NCI-H82 (cell line): Measurements from ENCODE around the gene NPEPL1.
A peak's percentile ranks its signal among the peaks of the same experiment; 100 is the strongest.
"Not testable (repeated sequence)": the region's sequence is repeated elsewhere in the genome, so short reads cannot be mapped to it uniquely, and the experiment has no call there.

Source experiments
- DNase-seq: peaks from one replicate; lab custom pipeline; 2025; lab: John Stamatoyannopoulos, UW

NPEPL1 gene

DNA sequence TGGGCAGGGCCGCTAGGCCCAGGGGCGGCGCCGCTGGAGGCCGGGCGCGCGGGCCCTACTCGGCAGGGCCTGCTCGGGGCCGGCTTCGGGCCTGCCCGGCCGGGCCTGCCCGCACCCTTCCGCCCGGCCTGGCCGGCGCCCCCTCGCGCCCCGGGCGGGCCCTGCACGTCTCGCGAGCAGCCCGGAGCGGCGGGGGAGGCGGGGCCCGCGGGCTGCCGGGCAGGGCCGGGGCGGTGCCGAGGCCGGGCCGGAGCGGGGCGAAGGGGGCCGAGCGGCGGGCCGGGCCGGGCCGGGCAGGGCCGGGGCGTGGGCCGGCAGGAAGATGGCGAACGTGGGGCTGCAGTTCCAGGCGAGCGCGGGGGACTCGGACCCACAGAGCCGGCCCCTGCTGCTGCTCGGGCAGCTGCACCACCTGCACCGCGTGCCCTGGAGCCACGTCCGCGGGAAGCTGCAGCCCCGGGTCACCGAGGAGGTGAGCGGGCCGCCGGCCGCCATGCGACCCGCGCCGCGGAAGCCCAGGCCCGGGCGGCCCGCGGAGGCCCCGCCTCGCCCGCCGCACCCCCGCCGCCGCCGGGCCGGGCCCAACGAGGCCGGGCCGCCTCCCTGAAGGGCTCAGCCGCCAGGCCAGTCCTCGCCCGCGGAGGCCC lies at the start of gene NPEPL1:
NPEPL1 (plus strand) TSS at position 222 of the 647 bp plus-strand sequence; CDS start at position 323, 101 bp downstream.
- peak; percentile 48 for DNase-seq

GRCh38 chr20:58642896-58643295 lies 49.7 kb upstream of the NPEPL1 start:
- not testable (repeated sequence) for DNase-seq

DNA sequence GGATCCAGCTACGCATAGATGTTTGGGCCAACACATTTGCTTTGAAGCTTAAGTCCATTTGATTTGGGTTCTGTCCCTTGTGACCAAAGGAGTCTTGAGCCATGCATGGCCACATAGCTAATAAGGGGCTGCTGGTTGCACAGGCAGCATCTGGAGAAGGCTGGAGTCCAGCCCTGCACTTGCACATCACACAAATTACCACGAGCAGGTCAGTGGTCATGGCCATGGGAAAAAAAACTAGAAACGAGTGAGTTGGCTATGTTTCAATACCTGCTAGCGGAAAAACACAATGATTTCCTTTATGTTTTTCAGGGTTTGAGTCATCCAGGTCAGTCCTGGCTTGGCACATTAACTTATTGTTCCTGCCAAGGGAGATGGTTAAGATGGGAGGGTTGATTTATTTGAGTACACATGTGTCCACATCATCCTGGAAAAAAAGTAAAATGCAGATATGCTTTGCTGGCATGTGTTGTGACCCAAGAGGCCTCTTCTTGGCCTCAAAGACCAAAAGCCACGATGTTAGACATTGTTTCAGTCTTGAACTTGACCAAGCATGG lies 47.1 kb upstream of the NPEPL1 start:
- DNase-seq, result no peak

GRCh38 chr20:58646257-58646656 lies 46.3 kb upstream of the NPEPL1 start:
- DNase-seq, result no peak

DNA sequence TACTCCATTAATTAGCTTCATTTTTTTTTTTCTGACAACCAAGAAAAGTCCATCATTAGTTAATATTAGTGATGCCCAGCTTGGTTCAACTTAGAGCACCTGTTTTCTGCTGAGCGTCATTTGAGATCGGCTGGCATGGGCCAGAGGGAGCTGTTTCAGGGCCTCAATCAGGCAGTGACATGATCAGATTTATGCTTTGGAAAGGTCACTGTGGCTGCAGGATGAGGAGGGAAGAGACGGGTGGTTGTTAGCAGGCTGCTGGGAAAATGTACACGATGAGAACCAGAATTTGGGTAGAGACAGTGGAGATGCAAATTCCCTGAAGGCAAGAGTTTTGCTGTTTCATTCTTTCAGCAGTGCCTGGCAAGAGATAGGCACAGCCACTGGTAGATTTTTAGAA lies 45.9 kb upstream of the NPEPL1 start:
- peak; percentile 12 for DNase-seq

- peak; percentile 30 for DNase-seq
These were observed 45.3 kb upstream of the NPEPL1 start for GRCh38 chr20:58647162-58647795.

DNA sequence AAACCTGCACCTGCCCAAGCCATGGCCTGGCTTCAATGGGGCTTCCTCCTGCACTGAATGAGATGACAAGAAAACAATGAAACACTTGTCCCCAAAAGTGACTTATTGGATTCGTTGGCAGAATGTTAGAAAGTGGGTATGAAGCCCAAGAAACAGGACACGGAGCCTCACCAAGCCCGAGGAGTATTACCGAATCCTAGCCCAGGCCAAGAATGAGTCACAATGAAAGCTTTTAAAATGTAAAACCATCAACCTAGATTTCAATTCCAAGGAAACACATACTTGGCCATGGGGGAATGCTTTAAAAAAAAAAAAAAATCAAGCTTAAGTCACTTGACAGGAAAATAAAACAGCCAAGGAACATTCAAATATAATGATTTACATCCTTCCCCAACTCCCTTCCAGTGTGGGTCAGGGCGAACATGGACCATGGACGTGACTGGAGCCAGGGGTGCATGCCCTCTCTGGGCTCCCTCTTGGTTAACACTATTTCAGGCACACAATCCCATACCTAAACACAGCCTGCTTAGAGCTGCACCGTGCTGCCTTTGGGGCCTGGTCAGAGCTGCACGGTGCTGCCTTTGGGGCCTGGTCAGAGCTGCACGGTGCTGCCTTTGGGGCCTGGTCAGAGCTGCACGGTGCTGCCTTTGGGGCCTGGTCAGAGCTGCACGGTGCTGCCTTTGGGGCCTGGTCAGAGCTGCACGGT lies 44.7 kb upstream of the NPEPL1 start:
- DNase-seq, result no peak

- not testable (repeated sequence) for DNase-seq
These were observed 44.1 kb upstream of the NPEPL1 start for GRCh38 chr20:58648502-58648825.

DNA sequence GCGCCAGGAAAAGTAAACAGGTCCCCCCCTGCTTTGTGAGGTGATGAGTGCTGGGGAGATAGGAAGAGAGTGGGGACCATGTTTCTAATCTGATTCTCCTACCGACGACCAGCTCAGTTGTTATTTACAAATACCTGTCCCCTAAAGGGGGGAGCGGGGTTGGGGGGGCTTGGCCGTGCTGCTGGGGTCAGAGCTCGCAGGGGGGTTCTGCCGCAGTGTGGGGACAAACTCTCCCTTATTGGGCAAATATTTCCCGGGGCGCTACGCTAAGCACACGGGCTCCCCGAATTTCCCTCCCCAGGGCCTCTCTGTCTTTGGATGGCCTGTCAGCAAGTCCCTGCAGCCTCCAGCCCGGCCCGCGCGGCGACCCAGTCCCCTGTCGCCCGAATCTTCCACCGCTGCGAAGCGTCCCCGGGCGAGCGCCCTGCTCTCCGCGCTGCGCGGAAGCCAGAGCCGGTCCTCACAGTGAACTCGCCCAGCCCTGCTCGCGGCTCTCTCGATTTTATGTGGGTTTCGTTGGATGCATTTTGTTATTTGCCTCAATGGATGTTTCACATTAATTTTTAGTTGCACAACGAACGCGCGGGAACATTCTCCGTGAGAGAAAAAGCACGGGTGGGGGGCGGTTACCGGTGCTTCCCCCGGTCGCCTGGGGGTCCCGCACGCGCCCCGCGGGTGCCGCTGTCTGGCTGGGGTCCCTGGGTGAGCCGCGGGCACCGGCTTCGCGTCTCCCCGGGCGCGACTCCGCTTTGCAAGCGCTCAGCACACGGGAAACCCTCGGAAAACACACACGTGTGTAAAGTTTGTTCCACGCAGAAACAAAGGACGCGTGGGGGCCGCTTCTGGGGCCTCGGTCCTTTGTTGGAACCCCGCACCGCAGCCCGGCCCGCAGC lies 43.1 kb upstream of the NPEPL1 start:
- no peak for DNase-seq

DNA sequence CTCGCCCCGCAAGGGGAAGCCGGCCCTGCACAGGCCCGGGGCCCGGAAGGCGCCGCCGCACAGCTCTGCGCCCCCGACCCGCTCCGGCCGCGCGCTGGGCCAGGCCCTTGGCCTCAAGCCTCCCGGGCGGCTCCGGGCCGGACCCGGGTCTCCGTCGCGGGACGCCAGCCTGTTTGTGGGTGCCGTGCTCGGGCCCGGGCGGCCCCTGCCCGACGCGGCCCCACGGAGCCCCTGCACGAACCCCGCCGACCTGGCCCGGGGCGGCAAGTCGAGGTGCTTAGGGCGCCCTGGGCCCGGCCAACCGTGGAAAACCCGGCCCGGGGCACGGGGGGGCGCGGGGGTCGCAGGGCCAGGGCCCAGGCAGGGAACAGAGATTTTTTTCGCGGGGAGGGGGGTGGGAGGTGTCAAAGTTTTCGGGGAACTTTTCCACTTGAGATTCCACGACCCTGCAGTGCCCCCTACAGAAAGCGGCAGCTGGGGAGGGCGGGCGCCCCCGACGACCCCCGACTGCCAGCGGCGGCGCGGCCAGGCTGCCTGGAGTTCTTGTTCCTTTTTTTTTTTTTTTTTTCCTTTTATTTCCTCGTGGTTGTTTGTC lies 42.3 kb upstream of the NPEPL1 start:
- peak; percentile 58 for DNase-seq

DNA sequence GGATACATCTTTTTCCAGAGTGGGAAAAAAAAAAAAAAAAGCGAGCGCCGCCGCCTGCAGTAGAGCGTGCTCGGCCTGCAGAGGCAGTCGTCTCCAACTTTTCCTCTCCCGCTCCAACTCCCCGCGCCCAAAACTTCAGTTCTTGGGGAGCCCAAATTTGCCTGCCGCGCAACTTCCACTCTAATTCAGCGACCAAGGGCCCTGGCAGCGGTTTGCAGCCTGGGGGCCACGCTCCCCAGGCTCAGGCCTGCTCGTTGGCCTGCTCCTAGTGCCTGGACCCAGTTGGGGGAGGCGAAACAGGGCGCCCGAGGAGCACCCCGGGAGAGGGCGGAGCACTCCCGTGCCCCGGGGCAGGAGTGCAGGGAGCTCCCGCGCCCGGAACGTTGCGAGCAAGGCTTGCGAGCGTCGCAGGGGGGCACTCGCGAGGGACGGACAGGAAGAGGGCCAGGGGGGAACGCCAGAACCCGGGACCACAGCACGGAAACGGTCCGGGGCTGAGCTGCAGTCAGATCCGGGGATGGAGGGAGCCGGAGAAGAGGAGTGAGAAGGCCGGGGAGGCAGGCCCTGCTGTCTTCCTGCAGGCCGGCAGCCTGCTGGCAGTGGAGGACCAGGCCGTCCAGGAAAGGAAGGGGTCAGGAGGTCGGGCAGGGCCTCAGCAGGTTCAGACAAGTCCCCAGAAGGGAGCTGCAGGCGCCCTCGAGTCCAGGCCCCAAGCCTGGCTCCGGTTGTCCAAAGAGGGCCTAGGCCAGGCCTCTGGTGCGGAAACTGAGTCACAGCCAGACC lies 41.6 kb upstream of the NPEPL1 start, which contains the start of gene STX16:
STX16 (plus strand) TSS at position 508 of the 783 bp plus-strand sequence. CDS start 724 bp downstream, outside the sequence.
- peak; percentile 94 for DNase-seq

DNA sequence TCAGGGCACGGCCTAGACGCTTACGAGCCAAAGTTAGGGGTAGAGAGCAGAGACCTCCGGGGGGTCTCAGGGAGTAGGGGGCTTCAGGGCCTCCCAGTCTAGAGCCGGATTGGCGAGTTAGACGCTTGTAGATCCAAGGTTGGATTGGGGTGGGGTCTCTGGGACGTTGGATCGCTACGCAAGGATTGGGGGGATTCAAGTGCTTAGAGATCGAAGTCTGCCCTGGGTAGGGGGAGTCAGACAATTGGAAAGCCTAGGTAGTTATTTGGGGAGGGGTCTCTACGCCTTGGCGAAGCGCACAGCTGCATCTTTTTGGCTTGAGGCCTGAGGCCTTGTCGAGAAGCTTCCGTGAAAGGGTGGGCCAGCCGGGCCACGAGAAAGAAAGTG lies 41.0 kb upstream of the NPEPL1 start:
- DNase-seq, result peak; percentile 64

DNA sequence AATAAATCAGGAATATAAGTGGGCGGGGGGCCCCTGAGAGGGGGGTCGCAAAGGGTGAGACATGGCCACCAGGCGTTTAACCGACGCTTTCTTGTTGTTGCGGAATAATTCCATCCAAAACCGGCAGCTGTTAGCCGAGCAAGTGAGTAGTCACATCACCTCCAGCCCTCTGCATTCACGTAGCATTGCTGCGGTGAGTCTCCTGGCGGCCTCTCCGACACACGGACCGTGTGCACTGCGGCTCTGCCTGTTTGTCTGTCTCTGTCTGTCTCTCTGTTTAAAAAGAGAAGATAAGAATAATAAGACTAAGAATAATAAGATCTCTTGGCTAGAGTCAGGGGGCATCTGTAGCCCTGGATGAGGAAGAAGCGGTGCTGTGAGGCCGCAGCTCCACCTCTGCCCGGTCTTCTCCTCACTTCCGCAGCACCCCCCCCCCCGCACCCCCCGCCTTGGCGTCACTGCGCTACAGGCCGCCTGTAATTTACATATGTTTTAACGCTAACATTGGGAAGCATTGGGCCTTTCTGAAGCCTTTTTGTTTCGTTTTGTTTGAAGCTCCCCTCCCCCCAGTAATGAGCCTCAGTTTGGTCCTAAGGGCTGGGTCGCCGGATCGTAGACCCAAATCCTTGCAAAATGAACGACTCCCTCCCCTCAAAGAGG lies 40.5 kb upstream of the NPEPL1 start:
- DNase-seq, result peak; percentile 75

DNA sequence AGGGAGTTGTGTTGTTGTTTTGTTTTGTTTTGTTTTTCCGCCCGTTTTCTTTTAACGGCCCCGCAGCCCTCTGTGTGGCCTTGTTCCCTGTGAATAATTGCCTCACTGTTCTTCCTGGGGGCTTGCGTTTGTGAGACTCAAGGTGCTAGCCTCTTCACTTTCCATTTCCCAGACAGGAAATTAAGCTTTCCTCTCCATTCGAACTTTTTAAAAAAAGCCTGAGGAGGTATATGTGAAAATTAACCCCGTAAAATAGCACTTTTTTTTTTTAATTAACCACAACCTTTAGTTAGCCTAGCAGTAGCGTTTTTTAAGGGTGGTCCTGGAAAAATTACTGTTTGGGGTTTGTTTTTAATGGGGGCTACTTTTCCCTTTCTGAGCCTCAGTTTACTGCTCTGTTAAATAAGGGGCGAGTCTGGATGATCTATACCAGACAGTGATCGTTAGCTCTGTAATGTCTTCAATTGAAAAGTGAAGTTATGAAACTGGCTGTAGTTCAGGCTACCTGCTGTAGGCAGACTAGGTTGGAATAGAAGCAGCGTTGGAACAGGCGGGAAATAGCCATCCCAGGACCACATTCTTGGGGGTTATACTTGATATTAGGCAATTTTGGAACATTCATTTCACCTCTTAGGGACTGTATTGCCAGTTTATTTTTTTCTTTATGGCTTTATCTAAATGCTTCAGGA lies 39.9 kb upstream of the NPEPL1 start:
- peak; percentile 41 for DNase-seq

DNA sequence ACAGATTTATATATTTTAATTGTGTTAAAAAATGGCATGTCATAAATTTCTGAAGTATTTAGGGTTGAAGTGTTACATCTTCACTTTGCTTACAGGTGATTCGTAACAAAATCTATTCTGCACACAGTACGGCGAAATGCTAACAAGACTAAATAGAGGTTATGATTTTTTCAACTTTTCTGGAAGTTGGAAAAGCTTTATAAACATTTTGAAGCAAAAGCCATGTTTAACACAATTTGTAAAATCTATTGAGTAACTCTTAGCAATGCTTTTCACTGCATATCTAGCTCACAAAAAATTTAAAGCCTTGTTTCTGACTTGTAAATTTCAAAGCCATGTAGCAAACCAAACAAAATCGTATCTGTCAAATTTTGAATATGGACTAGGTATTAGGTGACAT lies 38.3 kb upstream of the NPEPL1 start:
- no peak for DNase-seq

GRCh38 chr20:58655328-58656107 lies 37.1 kb upstream of the NPEPL1 start:
- no peak for DNase-seq

- peak; percentile 13 for DNase-seq
These were observed 35.8 kb upstream of the NPEPL1 start for GRCh38 chr20:58656831-58657230.

DNA sequence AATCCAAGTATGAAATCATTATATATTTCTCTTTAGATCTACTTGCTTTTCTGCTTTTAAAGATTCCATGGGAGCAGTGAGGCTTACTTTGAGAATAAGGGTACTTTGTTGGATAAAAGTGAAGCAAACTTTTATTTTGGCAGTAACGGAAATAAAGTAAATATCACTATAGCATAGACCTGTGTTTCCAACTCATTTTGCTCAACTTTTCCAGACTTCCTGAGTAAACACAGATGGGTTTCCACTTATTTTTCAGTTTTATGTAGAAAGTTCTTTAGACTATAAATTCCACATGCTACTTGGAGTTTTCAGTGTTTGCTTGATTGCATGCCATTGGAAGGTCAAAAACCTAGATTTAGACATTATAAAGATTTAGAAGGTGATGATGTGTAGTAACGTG lies 35.3 kb upstream of the NPEPL1 start:
- DNase-seq, result no peak

DNA sequence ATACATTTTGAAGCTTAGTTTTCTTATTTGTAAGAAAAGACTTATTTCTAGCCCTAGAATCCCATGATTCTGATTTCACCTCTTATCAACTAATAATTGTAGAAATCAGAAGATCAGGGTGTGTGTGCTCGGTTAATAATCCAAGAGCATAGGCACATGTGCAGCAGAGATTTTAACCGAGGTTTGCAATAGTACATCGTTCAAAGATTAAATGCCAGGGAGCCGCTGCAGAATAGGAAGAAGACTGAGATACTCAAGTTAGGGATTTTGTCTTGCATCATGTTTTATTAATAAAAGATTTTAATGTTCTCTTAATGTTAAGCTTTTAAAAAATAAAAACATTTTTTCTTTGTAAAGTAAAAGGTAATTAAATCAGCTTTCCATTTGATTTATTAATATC lies 34.6 kb upstream of the NPEPL1 start:
- DNase-seq, result no peak
